MCF 10A (cell line): ENCODE measurements around the gene RPS6KA2. TPM values are rescaled to one million over a fixed set of nuclear protein-coding genes. Genes with fewer than 3 reads are reported as not detected.

Source experiments
- BruUV-seq: library from RNA; stranded (reverse); fragments of 400-500 nt; replicated peaks from 2 replicates; lab custom pipeline; 2021; lab: Mats Ljungman, UMichigan
- CTCF ChIA-PET: fragments of 300-600 bp; sonication (Branson Sonifier 250); formaldehyde crosslinking; extraction: SDS; loops from one replicate; lab custom pipeline; 2021; ENCODE audit warnings: antibody characterized with exemption, inconsistent platforms; lab: Yijun Ruan, JAX
- POLR2A ChIA-PET: fragments of 300-600, 350-650 bp; sonication (Branson Sonifier 250); formaldehyde crosslinking; extraction: SDS; loops from one replicate; lab custom pipeline; 2020; ENCODE audit warnings: antibody characterized with exemption, inconsistent platforms; lab: Yijun Ruan, JAX
- DNase-seq: peaks from one replicate; pipeline ENCODE4 v3.0.0-alpha.2; 2018; ENCODE audit not compliant: unreplicated experiment
- H3K27ac Mint-ChIP-seq: one replicate; pipeline ENCODE4 v1.8.0; 2022; ENCODE audit warnings: mild to moderate bottlenecking, low read depth, mixed read lengths; ENCODE audit not compliant: unreplicated experiment
- H3K27me3 Mint-ChIP-seq: one replicate; pipeline ENCODE4 v1.8.0; 2022; ENCODE audit warnings: mixed read lengths; ENCODE audit not compliant: insufficient read depth, unreplicated experiment
- H3K36me3 Mint-ChIP-seq: one replicate; pipeline ENCODE4 v1.8.0; 2022; ENCODE audit warnings: mild to moderate bottlenecking, moderate library complexity, mixed read lengths; ENCODE audit not compliant: insufficient read depth, unreplicated experiment
- H3K4me1 Mint-ChIP-seq: one replicate; pipeline ENCODE4 v1.8.0; 2022; ENCODE audit warnings: mixed read lengths; ENCODE audit not compliant: insufficient read depth, unreplicated experiment
- H3K4me3 Mint-ChIP-seq: one replicate; pipeline ENCODE4 v1.8.0; 2022; ENCODE audit warnings: mild to moderate bottlenecking, moderate library complexity, mixed read lengths; ENCODE audit not compliant: unreplicated experiment
- H3K9me3 Mint-ChIP-seq: one replicate; pipeline ENCODE4 v1.8.0; 2022; ENCODE audit warnings: mixed read lengths; ENCODE audit not compliant: unreplicated experiment
- CTCF ChIP-seq: fragments of 200-600 bp; IDR thresholded peaks from one replicate; pipeline ENCODE4 v1.8.0; 2022; ENCODE audit warnings: antibody characterized with exemption, mild to moderate bottlenecking; ENCODE audit not compliant: unreplicated experiment
- intact Hi-C: fragments of 100-400 bp; cut with micrococcal nuclease; formaldehyde crosslinking; loops from 2 replicates; pipeline ENCODE4 v1.14.1; 2022
- total RNA-seq: library from RNA; stranded (reverse); gene quantifications from 2 replicates; pipeline ENCODE4 v1.2.3, GENCODE V29; 2022

RPS6KA2 gene
- total RNA-seq, 1 experiment from 2014 or later, result 126 TPM

- no peaks in the 10 kb centered on the region for H3K9me3 Mint-ChIP-seq
- POLR2A ChIA-PET, result interaction anchor here (0.7 kb wide), 1 partner anchor 64 kb away, joined by 3 read pairs; no protein-coding TSS in a partner anchor
Observed at GRCh38 chr6:166520905-166521834, 105.9 kb downstream of the RPS6KA2 start.

GRCh38 chr6:166516251-166516884, 110.7 kb downstream of the RPS6KA2 start:
- POLR2A ChIA-PET, result interaction anchor here (0.7 to 1.3 kb wide), 2 partner anchors 55 to 111 kb away, joined by 3 read pairs; no protein-coding TSS in a partner anchor
- H3K36me3 Mint-ChIP-seq, result peaks cover 66% of the 10 kb centered on the region
- no peaks in the 10 kb centered on the region for H3K9me3 Mint-ChIP-seq
- no TSS peak for BruUV-seq
- no peak for DNase-seq
- CTCF ChIA-PET, result interaction anchor here (0.6 to 1.5 kb wide), 3 partner anchors 104 to 259 kb away, joined by 3 to 12 read pairs (median 4); no protein-coding TSS in a partner anchor
- no peak overlapping the region for H3K4me3 Mint-ChIP-seq
- intact Hi-C loops, result loop anchor here (5.0 kb wide), 1 partner anchor 241 kb away; no protein-coding TSS in a partner anchor
- TF ChIP-seq CTCF, result no peak
- H3K27ac Mint-ChIP-seq, result peak overlapping the region; percentile 39
- H3K27me3 Mint-ChIP-seq, result no peaks in the 10 kb centered on the region
- H3K4me1 Mint-ChIP-seq, result peaks cover 20% of the 10 kb centered on the region

More at GRCh38 chr6:166520905-166521834, 105.9 kb downstream of the RPS6KA2 start:
- peak; percentile 21 for DNase-seq
- H3K36me3 Mint-ChIP-seq, result peaks cover 64% of the 10 kb centered on the region
- CTCF ChIA-PET, result no interaction called here
- H3K4me1 Mint-ChIP-seq, result peaks cover under 1% of the 10 kb centered on the region
- TF ChIP-seq CTCF, result no peak
- no TSS peak for BruUV-seq
- no peak overlapping the region for H3K4me3 Mint-ChIP-seq
- H3K27ac Mint-ChIP-seq, result no peak overlapping the region
- intact Hi-C loops, result no loop called here
- no peaks in the 10 kb centered on the region for H3K27me3 Mint-ChIP-seq

- POLR2A ChIA-PET, result interaction anchor here (0.8 to 2.0 kb wide), 2 partner anchors 108 to 112 kb away, joined by 3 to 8 read pairs; partner anchors contain the start of gene RPS6KA2
- peak; percentile 83 for DNase-seq
- H3K27me3 Mint-ChIP-seq, result no peaks in the 10 kb centered on the region
- peaks cover 69% of the 10 kb centered on the region for H3K36me3 Mint-ChIP-seq
- H3K27ac Mint-ChIP-seq, result no peak overlapping the region
- H3K4me3 Mint-ChIP-seq, result no peak overlapping the region
- no TSS peak for BruUV-seq
- TF ChIP-seq CTCF, result peak; percentile 54
- H3K4me1 Mint-ChIP-seq, result peaks cover 20% of the 10 kb centered on the region
- intact Hi-C loops, result loop anchor here (1.0 to 5.0 kb wide), 4 partner anchors 42 to 242 kb away; partner anchors contain the start of gene RPS6KA2
- no peaks in the 10 kb centered on the region for H3K9me3 Mint-ChIP-seq
- CTCF ChIA-PET, result interaction anchor here (0.6 to 1.5 kb wide), 9 partner anchors 9 to 260 kb away, joined by 3 to 12 read pairs (median 3); no protein-coding TSS in a partner anchor
Observed at GRCh38 chr6:166515072-166515810, 111.8 kb downstream of the RPS6KA2 start.
